ENCODE measurements around the gene OR52B6. TPM values are rescaled to one million over a fixed set of nuclear protein-coding genes. Genes with fewer than 3 reads are reported as not detected.
"Not testable (repeated sequence)": the region's sequence is repeated elsewhere in the genome, so short reads cannot be mapped to it uniquely, and the experiment has no call there.

OR52B6 gene
- total and polyA plus RNA-seq, 11 donors = not detected

GRCh38 chr11:5593146-5593545 is 12.5 kb downstream of the OR52B6 start:
- DNase-seq (no peak), ATAC-seq (no peak)
- Histone ChIP-seq H3K27ac (no peak overlapping the region), H3K4me3 (no peak overlapping the region), H3K36me3 (no peaks in the 10 kb centered on the region), H3K9me3 (no peaks in the 10 kb centered on the region), H3K27me3 (no peaks in the 10 kb centered on the region), H3K4me1 (peaks cover 0 to 14% (median 4%) of the 10 kb centered on the region in 12 donors)
- 40 to 53% (median 44%) methylated on average over 1 of the region's 1 CpG for WGBS, 4 donors
- intact Hi-C loops (cut with DNase I) = loop anchor here in 2 of 10 donors (10.0 kb wide), 2 partner anchors 112 to 212 kb away; partner anchors contain the start of gene OR52N2 (in 1 of the 2)
- TF ChIP-seq CTCF (IDR thresholded peaks at IDR 0.05) (no peak), POLR2A (IDR thresholded peaks at IDR 0.05) (no peak)

GRCh38 chr11:5596607-5597201 is 16.0 kb downstream of the OR52B6 start, which contains the start of gene TRIM6:
TRIM6 (plus strand) TSS chr11:5596637; CDS start chr11:5596898, 261 bp downstream.
- Histone ChIP-seq H3K27ac (peak within 1 kb of the TSS in 6 of 12 donors; percentile 25 to 78 (median 46)), H3K27me3 (no peaks in the 10 kb centered on the region), H3K4me1 (peaks cover 0 to 20% (median 6%) of the 10 kb centered on the region in 12 donors), H3K36me3 (no peaks in the 10 kb centered on the region), H3K9me3 (no peaks in the 10 kb centered on the region), H3K4me3 (peak within 1 kb of the TSS in 11 of 12 donors; percentile 30 to 67 (median 56))
- 7 to 9% (median 8%) methylated on average over 19 to 20 of the region's 20 CpGs for WGBS, 4 donors
- DNase-seq (peak; percentile 48 to 73 (median 55)), ATAC-seq (peak; percentile 56 to 73 (median 67))
- intact Hi-C loops (cut with DNase I) = loop anchor here in 2 of 10 donors (10.0 kb wide), 2 partner anchors 108 to 208 kb away; partner anchors contain the start of gene OR52N2 (in 1 of the 2)
- TF ChIP-seq CTCF (IDR thresholded peaks at IDR 0.05) (no peak), POLR2A (IDR thresholded peaks at IDR 0.05) (no peak)

- H3K4me1 ChIP-seq = peaks cover 0 to 20% (median 6%) of the 10 kb centered on the region in 12 donors
- no peak for DNase-seq
- no peak overlapping the region for H3K4me3 ChIP-seq
- H3K36me3 ChIP-seq = no peaks in the 10 kb centered on the region
- 45 to 56% (median 51%) methylated on average over 3 of the region's 3 CpGs for WGBS, 4 donors
- no peak for ATAC-seq
- no peaks in the 10 kb centered on the region for H3K9me3 ChIP-seq
- no peak overlapping the region for H3K27ac ChIP-seq
- H3K27me3 ChIP-seq = no peaks in the 10 kb centered on the region
- TF ChIP-seq POLR2A (IDR thresholded peaks at IDR 0.05) = no peak
- no peak for TF ChIP-seq CTCF (IDR thresholded peaks at IDR 0.05)
- intact Hi-C loops (cut with DNase I) = loop anchor here in 2 of 10 donors (10.0 kb wide), 2 partner anchors 107 to 207 kb away; partner anchors contain the start of gene OR52N2 (in 1 of the 2)
These were observed 17.3 kb downstream of the OR52B6 start for GRCh38 chr11:5597953-5598352.

- Histone ChIP-seq H3K36me3 (no peaks in the 10 kb centered on the region), H3K4me3 (no peak overlapping the region), H3K27ac (peak overlapping the region in 7 of 12 donors; percentile 4 to 80 (median 20)), H3K27me3 (no peaks in the 10 kb centered on the region), H3K4me1 (peaks cover 0 to 20% (median 6%) of the 10 kb centered on the region in 12 donors), H3K9me3 (no peaks in the 10 kb centered on the region)
- DNase-seq (peak in 4 of 5 donors; percentile 63 to 72 (median 67)), ATAC-seq (peak in 3 of 4 donors; percentile 81 to 89 (median 84))
- intact Hi-C loops (cut with DNase I) = loop anchor here in 7 of 10 donors (2.0 to 10.0 kb wide), 2 partner anchors 204 to 208 kb away; partner anchors contain the start of gene OR52N2 (in 7 of the 7)
- 38 to 46% (median 41%) methylated on average over 9 of the region's 9 CpGs for WGBS, 4 donors
- TF ChIP-seq CTCF (IDR thresholded peaks at IDR 0.05) (peak; percentile 45 to 92 (median 60)), POLR2A (IDR thresholded peaks at IDR 0.05) (no peak)
These were observed 19.7 kb downstream of the OR52B6 start for GRCh38 chr11:5600374-5600851.

GRCh38 chr11:5602791-5603190 is 22.1 kb downstream of the OR52B6 start:
- H3K9me3 ChIP-seq, H3K27me3 ChIP-seq, DNase-seq, H3K4me3 ChIP-seq, H3K27ac ChIP-seq, H3K36me3 ChIP-seq, H3K4me1 ChIP-seq, ATAC-seq: not testable (repeated sequence)
- intact Hi-C loops (cut with DNase I) = loop anchor here in 4 of 10 donors (10.0 kb wide), 1 partner anchor 202 kb away; the partner anchor contains the start of gene OR52N2 (in 4 of the 4)
- 94 to 96% (median 94%) methylated on average over 4 of the region's 4 CpGs for whole genome bisulfite sequencing, 4 donors

All from heart left ventricle (tissue), 16 donors.